ENCODE measurements around the gene DLG2.

Gene DLG2

GRCh38 chr11:84590106-84590505 lies 1037.0 kb downstream of the DLG2 start:
- no peak for DNase-seq (ENCODE audit: low spot score)
- no peak for FAIRE-seq

GRCh38 chr11:84588131-84588829 lies 1038.9 kb downstream of the DLG2 start:
- FAIRE-seq: no peak
- no peak for DNase-seq (ENCODE audit: low spot score)

GRCh38 chr11:84583106-84583505 lies 1044.0 kb downstream of the DLG2 start:
- DNase-seq (ENCODE audit: low spot score): no peak
- no peak for FAIRE-seq

GRCh38 chr11:84581083-84581482 lies 1046.1 kb downstream of the DLG2 start:
- no peak for DNase-seq (ENCODE audit: low spot score)
- no peak for FAIRE-seq

GRCh38 chr11:84580428-84580827 lies 1046.7 kb downstream of the DLG2 start:
- FAIRE-seq (no peak), DNase-seq (ENCODE audit: low spot score) (no peak)

GRCh38 chr11:84573868-84574267 lies 1053.3 kb downstream of the DLG2 start:
- no peak for DNase-seq (ENCODE audit: low spot score)
- FAIRE-seq: no peak

GRCh38 chr11:84566671-84567070 lies 1060.5 kb downstream of the DLG2 start:
- no peak for FAIRE-seq
- DNase-seq (ENCODE audit: low spot score): no peak

- DNase-seq (ENCODE audit: low spot score): no peak
- no peak for FAIRE-seq
Observed at GRCh38 chr11:84564867-84565184, 1062.3 kb downstream of the DLG2 start.

GRCh38 chr11:84564180-84564866 lies 1062.8 kb downstream of the DLG2 start:
- peak; percentile 94 for FAIRE-seq
- DNase-seq (ENCODE audit: low spot score): peak; percentile 84

GRCh38 chr11:84563356-84563755 lies 1063.8 kb downstream of the DLG2 start:
- FAIRE-seq (no peak), DNase-seq (ENCODE audit: low spot score) (no peak)

GRCh38 chr11:84560206-84560605 lies 1066.9 kb downstream of the DLG2 start:
- FAIRE-seq (no peak), DNase-seq (ENCODE audit: low spot score) (no peak)

GRCh38 chr11:84558085-84558905 lies 1068.8 kb downstream of the DLG2 start:
- FAIRE-seq: peak; percentile 74
- peak; percentile 27 for DNase-seq (ENCODE audit: low spot score)

- no peak for DNase-seq (ENCODE audit: low spot score)
- no peak for FAIRE-seq
Observed at GRCh38 chr11:84552791-84553190, 1074.4 kb downstream of the DLG2 start.

GRCh38 chr11:84549217-84549616 lies 1077.9 kb downstream of the DLG2 start:
- FAIRE-seq (no peak), DNase-seq (ENCODE audit: low spot score) (no peak)

- no peak for FAIRE-seq
- DNase-seq (ENCODE audit: low spot score): no peak
Observed at GRCh38 chr11:84544566-84544965, 1082.6 kb downstream of the DLG2 start.

- FAIRE-seq (no peak), DNase-seq (ENCODE audit: low spot score) (no peak)
Observed at GRCh38 chr11:84543367-84544159, 1083.6 kb downstream of the DLG2 start.

GRCh38 chr11:84541731-84542340 lies 1085.3 kb downstream of the DLG2 start:
- FAIRE-seq: no peak
- DNase-seq (ENCODE audit: low spot score): no peak

GRCh38 chr11:84536456-84536855 lies 1090.7 kb downstream of the DLG2 start:
- FAIRE-seq (no peak), DNase-seq (ENCODE audit: low spot score) (no peak)

- FAIRE-seq (no peak), DNase-seq (ENCODE audit: low spot score) (no peak)
Observed at GRCh38 chr11:84532364-84532763, 1094.8 kb downstream of the DLG2 start.

GRCh38 chr11:84526250-84526649 lies 1100.9 kb downstream of the DLG2 start:
- DNase-seq (ENCODE audit: low spot score): no peak
- no peak for FAIRE-seq

GRCh38 chr11:84524422-84525051 lies 1102.6 kb downstream of the DLG2 start:
- no peak for FAIRE-seq

More at GRCh38 chr11:84524422-84525051, 1102.6 kb downstream of the DLG2 start:
- DNase-seq (ENCODE audit: low spot score): no peak
